Sciatic nerve (tissue), 2 donors: ENCODE data around the gene TMEM132E. TPM values are rescaled to one million over a fixed set of nuclear protein-coding genes. Genes with fewer than 3 reads are reported as not detected.

Source experiments
- ATAC-seq: fragments of 200-7000 bp; cut with Tn5 transposase; one replicate; pipeline ENCODE4 v1.9.1; 2020; ENCODE audit warnings: mild to moderate bottlenecking, moderate library complexity
- DNase-seq: peaks from one replicate; pipeline ENCODE4 v3.0.0-alpha.2; 2020; ENCODE audit warnings: low spot score
- intact Hi-C: fragments of 100-400 bp; cut with DNase I; formaldehyde crosslinking; loops from one replicate; pipeline ENCODE4 v1.14.2; 2022
- total RNA-seq: library from RNA; stranded (reverse); fragmentation: NEBNext Ultra II Directional; extraction: Animal tissue kit (Norgen Biotek cat#: 25700); gene quantifications from one replicate; pipeline ENCODE4 v1.2.1, GENCODE V29; 2021
- donor health status: DM: no; HTN: no; CAD: no.
- donor health status: DM: no; HTN: no; CAD: no.

TMEM132E gene
- total RNA-seq, 1 donor from 2014 or later, result 0.58 TPM

- DNase-seq, result no peak
- intact Hi-C loops, result no loop called here
- no peak for ATAC-seq
Measured at GRCh38 chr17:34673995-34674890, 94.9 kb downstream of the TMEM132E start.

- no peak for ATAC-seq
- no peak for DNase-seq
- intact Hi-C loops, result no loop called here
Measured at GRCh38 chr17:34675143-34675542, 95.8 kb downstream of the TMEM132E start.

GRCh38 chr17:34675605-34676004 lies 96.2 kb downstream of the TMEM132E start:
- no peak for DNase-seq
- no peak for ATAC-seq
- intact Hi-C loops, result no loop called here

- intact Hi-C loops, result no loop called here
- ATAC-seq (no peak), DNase-seq (no peak)
Measured at GRCh38 chr17:34680151-34680550, 100.8 kb downstream of the TMEM132E start.

GRCh38 chr17:34682305-34682704 lies 102.9 kb downstream of the TMEM132E start:
- ATAC-seq (no peak), DNase-seq (no peak)
- intact Hi-C loops, result no loop called here

GRCh38 chr17:34683390-34683789 lies 104.0 kb downstream of the TMEM132E start:
- intact Hi-C loops, result no loop called here

More at GRCh38 chr17:34683390-34683789, 104.0 kb downstream of the TMEM132E start:
- DNase-seq, result no peak
- ATAC-seq, result no peak

Other genes with a start within 250 kb of the TMEM132E start
- 28.8 TPM for gene CCL13, start 223.1 kb upstream of the TMEM132E start, total RNA-seq
- not detected for gene CCL1, start 216.3 kb upstream of the TMEM132E start, total RNA-seq